ENCODE results near the gene MLXIP. TPM values are rescaled to one million over a fixed set of nuclear protein-coding genes. Genes with fewer than 3 reads are reported as not detected.
"Not testable (repeated sequence)": the region's sequence is repeated elsewhere in the genome, so short reads cannot be mapped to it uniquely, and the experiment has no call there.

Gene MLXIP
- total and polyA plus RNA-seq, 9 of the 15 experiments (the other 6 are each of a cell fraction or from before 2014, with no cell fraction given), result 2.2 to 66.3 (median 18.1) TPM

GRCh38 chr12:122056406-122056805, 22.1 kb upstream of the MLXIP start:
- H3K9me3 ChIP-seq (replicated peaks; ENCODE audit: control insufficient read depth, insufficient read depth, low read depth, low read length); H3K4me2 ChIP-seq (ENCODE audit: insufficient read depth, low read length); intact Hi-C loops (cut with micrococcal nuclease); H3K27ac ChIP-seq (ENCODE audit: extremely low read depth, low read depth, low read length); H2AFZ ChIP-seq (ENCODE audit: low read depth, low read length); BruUV-seq (replicated peaks); H4K20me1 ChIP-seq (replicated peaks; ENCODE audit: control insufficient read depth, insufficient read depth, low read length); POLR2A ChIA-PET; H3K9ac ChIP-seq (ENCODE audit: insufficient read depth in 1 of 2, low read depth in 2 of 2, low read length in 2 of 2); H3K79me2 ChIP-seq (ENCODE audit: control insufficient read depth, insufficient read depth, low read length); FAIRE-seq; H3K9me1 ChIP-seq (ENCODE audit: control insufficient read depth, insufficient read depth, low read length); H3K27me3 ChIP-seq (ENCODE audit: control insufficient read depth in 2 of 2, insufficient read depth in 2 of 2, low read length in 2 of 2); H3K4me3 ChIP-seq; DNase-seq (ENCODE audit: extremely low read depth in 1 of 4, low spot score in 3 of 4); ATAC-seq: not testable (repeated sequence)
- Histone ChIP-seq H3K4me1 (replicated peaks in 1 of 2; ENCODE audit: control insufficient read depth in 2 of 2, insufficient read depth in 2 of 2, low read length in 2 of 2) (peaks cover 0 to 17% of the 10 kb centered on the region in 2 experiments; a peak in 2 of 5 replicates), H3K36me3 (ENCODE audit: control insufficient read depth, insufficient read depth, low read length) (peaks cover 64% of the 10 kb centered on the region)
- in situ Hi-C loops (cut with MboI), result loop anchor here (5.0 kb wide), 1 partner anchor 66 kb away; no protein-coding TSS in a partner anchor
- CTCF ChIA-PET (ENCODE audit: low intra/inter-chr PET ratio), result interaction anchor here (4.2 kb wide), 1 partner anchor 67 kb away, joined by 76 read pairs; no protein-coding TSS in a partner anchor
- 92% methylated on average over 7 of the region's 7 CpGs for WGBS (ENCODE audit: insufficient coverage, low coverage, missing lambda C conversion rate)
- peak; percentile 23; the same call in 1 of the 2 replicates for TF ChIP-seq ZNF121 (CRISPR knock-in tag; conservative IDR thresholded peaks at IDR 0.05)

- Histone ChIP-seq H3K9me1 (ENCODE audit: control insufficient read depth, insufficient read depth, low read length) (no peaks in the 10 kb centered on the region), H3K27me3 (ENCODE audit: control insufficient read depth in 2 of 2, insufficient read depth in 2 of 2, low read length in 2 of 2) (no peaks in the 10 kb centered on the region), H3K4me2 (ENCODE audit: insufficient read depth, low read length) (no peak overlapping the region), H2AFZ (ENCODE audit: low read depth, low read length) (no peak overlapping the region), H3K9me3 (replicated peaks; ENCODE audit: control insufficient read depth, insufficient read depth, low read depth, low read length) (no peaks in the 10 kb centered on the region), H3K27ac (ENCODE audit: extremely low read depth, low read depth, low read length) (no peak overlapping the region), H3K79me2 (ENCODE audit: control insufficient read depth, insufficient read depth, low read length) (no peaks in the 10 kb centered on the region; the same call in 2 of the 3 replicates), H3K36me3 (ENCODE audit: control insufficient read depth, insufficient read depth, low read length) (peaks cover 71% of the 10 kb centered on the region), H4K20me1 (replicated peaks; ENCODE audit: control insufficient read depth, insufficient read depth, low read length) (no peaks in the 10 kb centered on the region), H3K4me3 (no peak overlapping the region), H3K4me1 (replicated peaks in 1 of 2; ENCODE audit: control insufficient read depth in 2 of 2, insufficient read depth in 2 of 2, low read length in 2 of 2) (peaks cover 4 to 18% of the 10 kb centered on the region in 2 experiments; a peak in 4 of 5 replicates), H3K9ac (ENCODE audit: insufficient read depth in 1 of 2, low read depth in 2 of 2, low read length in 2 of 2) (0 out of 4 replicates have a peak overlapping the region, but pooled peaks of 1 of the 2 experiments have one; percentile 14)
- in situ Hi-C loops (cut with MboI) (loop anchor here (5.0 kb wide), 1 partner anchor 65 kb away; no protein-coding TSS in a partner anchor), intact Hi-C loops (cut with micrococcal nuclease) (no loop called here)
- WGBS (ENCODE audit: insufficient coverage, low coverage, missing lambda C conversion rate), result 93% methylated on average over 11 of the region's 11 CpGs
- no TSS peak for BruUV-seq (replicated peaks)
- ATAC-seq, result no peak
- CTCF ChIA-PET (ENCODE audit: low intra/inter-chr PET ratio), result interaction anchor here (1.1 kb wide), 1 partner anchor 65 kb away, joined by 3 read pairs; no protein-coding TSS in a partner anchor
- DNase-seq (ENCODE audit: extremely low read depth in 1 of 4, low spot score in 3 of 4), result no peak
- POLR2A ChIA-PET, result no interaction called here
- no peak for FAIRE-seq
- no peak for TF ChIP-seq ZKSCAN8 (CRISPR knock-in tag; IDR thresholded peaks at IDR 0.05)
- TF ChIP-seq RB1 (IDR thresholded peaks at IDR 0.05; ENCODE audit: low read depth), result no peak
- no peak for TF ChIP-seq PTRF (tag; IDR thresholded peaks at IDR 0.05)
- TF ChIP-seq MTA1 (IDR thresholded peaks at IDR 0.05; ENCODE audit: borderline replicate concordance), result no peak
- no peak for TF ChIP-seq ZFP1 (CRISPR knock-in tag; IDR thresholded peaks at IDR 0.05)
- no peak for TF ChIP-seq ESRRB (CRISPR knock-in tag; IDR thresholded peaks at IDR 0.05; ENCODE audit: borderline replicate concordance)
- TF ChIP-seq ZNF316 (IDR thresholded peaks at IDR 0.05), result no peak
- TF ChIP-seq CC2D1A (IDR thresholded peaks at IDR 0.05), result no peak
- TF ChIP-seq KAT2B (IDR thresholded peaks at IDR 0.05; ENCODE audit: low read depth, low read length), result no peak
- no peak for TF ChIP-seq ZNF253 (CRISPR knock-in tag; conservative IDR thresholded peaks at IDR 0.05)
- TF ChIP-seq ZBTB12 (CRISPR knock-in tag; IDR thresholded peaks at IDR 0.05), result no peak
- no peak for TF ChIP-seq ZNF184 (CRISPR knock-in tag; IDR thresholded peaks at IDR 0.05)
Observed at GRCh38 chr12:122057007-122057735, 21.4 kb upstream of the MLXIP start.

Measured in K562 (cell line).